Neural cell (in vitro differentiated cells): ENCODE data around the gene SLC22A16. TPM values are rescaled to one million over a fixed set of nuclear protein-coding genes. Genes with fewer than 3 reads are reported as not detected.

Source experiments
- H2AFZ ChIP-seq: fragments of 200-600, 300-800 bp; sonication (generic), shearing (Covaris generic); 2 replicates; pipeline ENCODE4 v1.6.0; 2014; ENCODE audit warnings: low read depth, mild to moderate bottlenecking, antibody characterized with exemption, low read length, moderate library complexity
- H3F3A ChIP-seq: fragments of 200-600 bp; shearing (Covaris generic); 2 replicates; pipeline ENCODE4 v1.6.1; 2016; ENCODE audit warnings: mild to moderate bottlenecking, moderate library complexity, mixed read lengths, antibody characterized with exemption, low read length; ENCODE audit not compliant: insufficient read depth, poor library complexity, severe bottlenecking
- H3K27ac ChIP-seq: fragments of 200-600, 300-800 bp; sonication (generic), shearing (Covaris generic); 2 replicates; pipeline ENCODE4 v1.5.1; 2014; ENCODE audit warnings: mild to moderate bottlenecking, low read length, moderate library complexity
- H3K27me3 ChIP-seq: fragments of 300-800, 200-600 bp; sonication (generic), shearing (Covaris generic); 2 replicates; pipeline ENCODE4 v1.6.0; 2014; ENCODE audit warnings: mild to moderate bottlenecking, low read depth, low read length, moderate library complexity; ENCODE audit not compliant: insufficient read depth
- H3K36me3 ChIP-seq: fragments of 300-800, 200-600 bp; sonication (generic), shearing (Covaris generic); 2 replicates; pipeline ENCODE4 v1.5.1; 2014; ENCODE audit warnings: mild to moderate bottlenecking, antibody characterized with exemption, low read length, moderate library complexity; ENCODE audit not compliant: insufficient read depth
- H3K4me2 ChIP-seq: fragments of 300-800, 200-600 bp; sonication (generic), shearing (Covaris generic); 2 replicates; pipeline ENCODE4 v1.6.0; 2014; ENCODE audit warnings: mild to moderate bottlenecking, low read length
- H3K4me3 ChIP-seq: fragments of 300-800, 200-600 bp; sonication (generic), shearing (Covaris generic); 2 replicates; pipeline ENCODE4 v1.5.1; 2014; ENCODE audit warnings: mild to moderate bottlenecking, low read length, moderate library complexity
- H3K79me2 ChIP-seq: fragments of 200-600 bp; shearing (Covaris generic); replicated peaks from 2 replicates; pipeline ENCODE4 v1.6.0; 2014; ENCODE audit warnings: mild to moderate bottlenecking, low read length, moderate library complexity; ENCODE audit not compliant: insufficient read depth
- H3K9ac ChIP-seq: fragments of 300-800, 200-600 bp; sonication (generic), shearing (Covaris generic); 2 replicates; pipeline ENCODE4 v1.6.1; 2016; ENCODE audit warnings: mild to moderate bottlenecking, low read length, mixed read lengths
- H3K9me2 ChIP-seq: fragments of 200-600 bp; shearing (Covaris generic); 2 replicates; pipeline ENCODE4 v1.6.1; 2016; ENCODE audit warnings: mild to moderate bottlenecking, low read length, mixed read lengths; ENCODE audit not compliant: insufficient read depth
- H3K9me3 ChIP-seq: fragments of 200-600, 300-800 bp; sonication (generic), shearing (Covaris generic); 2 replicates; pipeline ENCODE4 v1.6.1; 2016; ENCODE audit warnings: mild to moderate bottlenecking, mixed run types, low read length, moderate library complexity, mixed read lengths
- H4K20me1 ChIP-seq: fragments of 200-600 bp; shearing (Covaris generic); 2 replicates; pipeline ENCODE4 v1.6.1; 2016; ENCODE audit warnings: mild to moderate bottlenecking, mixed run types; ENCODE audit not compliant: insufficient read depth
- EP300 ChIP-seq: fragments of 450-650 bp; conservative IDR thresholded peaks from 2 replicates; pipeline ENCODE4 v1.6.1; 2014; ENCODE audit warnings: antibody characterized with exemption, mild to moderate bottlenecking, moderate library complexity; ENCODE audit not compliant: poor library complexity, severe bottlenecking
- EZH2 ChIP-seq: fragments of 200-600, 300-800 bp; shearing (Covaris generic), sonication (generic); IDR thresholded peaks from 2 replicates; pipeline ENCODE4 v1.6.1; 2014; ENCODE audit warnings: antibody characterized with exemption, low read length, borderline replicate concordance, mild to moderate bottlenecking; ENCODE audit not compliant: insufficient read depth, poor library complexity, severe bottlenecking
- MXI1 ChIP-seq: fragments of 450-650 bp; conservative IDR thresholded peaks from 2 replicates; pipeline ENCODE4 v1.6.1; 2014; ENCODE audit warnings: antibody characterized with exemption, mild to moderate bottlenecking; ENCODE audit not compliant: poor library complexity, severe bottlenecking
- POLR2AphosphoS5 ChIP-seq: IDR thresholded peaks from 2 replicates; pipeline ENCODE4 v1.6.1; 2012
- REST ChIP-seq: IDR thresholded peaks from 2 replicates; pipeline ENCODE4 v1.6.1; 2012; ENCODE audit warnings: borderline replicate concordance
- SMC3 ChIP-seq: fragments of 450-650 bp; conservative IDR thresholded peaks from 2 replicates; pipeline ENCODE4 v1.6.1; 2014; ENCODE audit warnings: antibody characterized with exemption, mild to moderate bottlenecking, moderate library complexity; ENCODE audit not compliant: poor library complexity
- TAF1 ChIP-seq: IDR thresholded peaks from 2 replicates; pipeline ENCODE4 v1.6.1; 2012; ENCODE audit warnings: low read depth
- polyA plus RNA-seq: library from polyadenylated mRNA; depleted of rRNA; stranded (reverse); fragments of >200 nt; gene quantifications from 2 replicates; pipeline ENCODE4 v1.2.3, GENCODE V29; 2014

Gene SLC22A16
- polyA plus RNA-seq, 1 donor from 2014 or later = not detected

GRCh38 chr6:110472739-110473138 lies 3.7 kb downstream of the SLC22A16 start:
- no peak for TF ChIP-seq EZH2
- no peak for TF ChIP-seq EP300
- no peak for TF ChIP-seq TAF1
- no peak for TF ChIP-seq MXI1
- no peak for TF ChIP-seq POLR2AphosphoS5
- TF ChIP-seq SMC3 = no peak
- no peak for TF ChIP-seq REST

GRCh38 chr6:110471726-110472365 lies 4.6 kb downstream of the SLC22A16 start:
- no peaks in the 10 kb centered on the region for H3K27me3 ChIP-seq

More at GRCh38 chr6:110472739-110473138, 3.7 kb downstream of the SLC22A16 start:
- H3K4me2 ChIP-seq = no peak overlapping the region
- no peaks in the 10 kb centered on the region for H4K20me1 ChIP-seq
- no peaks in the 10 kb centered on the region for H3K27me3 ChIP-seq
- H3K36me3 ChIP-seq = no peaks in the 10 kb centered on the region
- no peaks in the 10 kb centered on the region for H3F3A ChIP-seq
- no peak overlapping the region for H3K27ac ChIP-seq
- no peaks in the 10 kb centered on the region for H3K79me2 ChIP-seq
- no peak overlapping the region for H2AFZ ChIP-seq
- no peak overlapping the region for H3K9ac ChIP-seq
- no peaks in the 10 kb centered on the region for H3K9me3 ChIP-seq
- H3K9me2 ChIP-seq = no peaks in the 10 kb centered on the region
- no peak overlapping the region for H3K4me3 ChIP-seq

More at GRCh38 chr6:110471726-110472365, 4.6 kb downstream of the SLC22A16 start:
- Histone ChIP-seq H3K9ac (no peak overlapping the region), H4K20me1 (no peaks in the 10 kb centered on the region), H3K27ac (no peak overlapping the region), H3K9me2 (no peaks in the 10 kb centered on the region), H3K4me3 (no peak overlapping the region), H3F3A (no peaks in the 10 kb centered on the region), H3K36me3 (no peaks in the 10 kb centered on the region), H3K79me2 (no peaks in the 10 kb centered on the region), H2AFZ (no peak overlapping the region), H3K4me2 (no peak overlapping the region), H3K9me3 (no peaks in the 10 kb centered on the region)
- TF ChIP-seq REST = no peak
- TF ChIP-seq EP300 = no peak
- TF ChIP-seq MXI1 = no peak
